Stimulated activated CD8-positive, alpha-beta memory T cell treated with anti-CD3 and anti-CD28 coated beads, Interleukin-7, amount 100 ng/mL, for 1 hour (primary cell): ENCODE data around the gene SLC9A3.

Experiments used
- DNase-seq, 2 donors: peaks; one replicate each; pipeline ENCODE4 v3.0.0-alpha.2; 2020; ENCODE audit warnings: low read depth in 2 of 2

The SLC9A3 gene

GRCh38 chr5:554284-554988 is 30.2 kb upstream of the SLC9A3 start:
- no peak for DNase-seq

GRCh38 chr5:553874-554273 is 29.6 kb upstream of the SLC9A3 start:
- no peak for DNase-seq

GRCh38 chr5:551406-551805 is 27.2 kb upstream of the SLC9A3 start:
- DNase-seq: no peak

- DNase-seq: no peak
These were observed 25.0 kb upstream of the SLC9A3 start for GRCh38 chr5:549229-549628.

- no peak for DNase-seq
These were observed 24.0 kb upstream of the SLC9A3 start for GRCh38 chr5:548256-548655.

GRCh38 chr5:547086-547924 is 23.1 kb upstream of the SLC9A3 start:
- DNase-seq: no peak

- DNase-seq: no peak
These were observed 22.2 kb upstream of the SLC9A3 start for GRCh38 chr5:546376-546908.

- DNase-seq: no peak
These were observed 21.6 kb upstream of the SLC9A3 start for GRCh38 chr5:545641-546375.

- DNase-seq: no peak
These were observed 20.6 kb upstream of the SLC9A3 start for GRCh38 chr5:544675-545355.

- peak in 1 of 2 donors; percentile 2 for DNase-seq
These were observed 19.8 kb upstream of the SLC9A3 start for GRCh38 chr5:543755-544674.

GRCh38 chr5:543351-543750 is 19.1 kb upstream of the SLC9A3 start:
- DNase-seq: no peak

GRCh38 chr5:542319-543311 is 18.4 kb upstream of the SLC9A3 start:
- DNase-seq: no peak

- DNase-seq: no peak
These were observed 17.5 kb upstream of the SLC9A3 start for GRCh38 chr5:541539-542318.

GRCh38 chr5:540906-541538 is 16.8 kb upstream of the SLC9A3 start:
- no peak for DNase-seq

GRCh38 chr5:540071-540905 is 16.0 kb upstream of the SLC9A3 start:
- DNase-seq: no peak

- no peak for DNase-seq
These were observed 15.3 kb upstream of the SLC9A3 start for GRCh38 chr5:539469-540070.
